ENCODE data around the gene INO80D. TPM values are rescaled to one million over a fixed set of nuclear protein-coding genes. Genes with fewer than 3 reads are reported as not detected.

The INO80D gene
- total RNA-seq, 2 donors from 2014 or later: 27.3 to 27.8 TPM

DNA sequence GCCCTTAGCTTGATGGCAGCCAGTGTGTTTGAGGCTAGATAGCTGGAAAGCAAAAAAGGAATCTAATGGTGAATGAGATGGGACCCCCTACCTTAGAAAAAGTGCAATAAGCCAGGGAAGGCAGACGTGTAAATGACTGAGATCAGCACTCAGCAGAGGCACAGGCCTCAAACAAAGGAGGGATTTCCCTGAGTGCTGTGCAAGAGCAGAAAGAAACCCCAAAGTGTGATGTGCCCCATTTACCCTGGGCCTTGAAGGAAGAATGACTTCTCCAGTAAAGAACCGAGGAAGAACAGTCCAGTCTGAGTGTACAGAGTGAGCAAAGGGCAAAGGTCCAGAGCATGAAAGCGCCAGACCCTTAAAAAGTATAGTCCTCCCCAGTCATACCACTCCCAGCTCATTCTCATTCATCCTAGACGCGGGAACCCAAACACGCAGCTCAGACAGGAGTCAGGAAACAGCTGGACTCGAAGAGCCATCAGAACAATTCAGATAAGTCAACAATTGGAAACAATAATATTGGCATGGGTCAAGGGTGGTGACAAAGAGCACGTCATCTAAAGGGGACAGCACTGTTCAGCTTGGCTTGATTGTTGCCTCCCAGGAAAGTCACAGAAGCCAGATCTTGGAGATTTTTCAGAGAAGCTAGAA, 121.7 kb downstream of the INO80D start:
- intact Hi-C loops (cut with DNase I, micrococcal nuclease): no loop called here
- ATAC-seq (peak; percentile 78), DNase-seq (no peak)

DNA sequence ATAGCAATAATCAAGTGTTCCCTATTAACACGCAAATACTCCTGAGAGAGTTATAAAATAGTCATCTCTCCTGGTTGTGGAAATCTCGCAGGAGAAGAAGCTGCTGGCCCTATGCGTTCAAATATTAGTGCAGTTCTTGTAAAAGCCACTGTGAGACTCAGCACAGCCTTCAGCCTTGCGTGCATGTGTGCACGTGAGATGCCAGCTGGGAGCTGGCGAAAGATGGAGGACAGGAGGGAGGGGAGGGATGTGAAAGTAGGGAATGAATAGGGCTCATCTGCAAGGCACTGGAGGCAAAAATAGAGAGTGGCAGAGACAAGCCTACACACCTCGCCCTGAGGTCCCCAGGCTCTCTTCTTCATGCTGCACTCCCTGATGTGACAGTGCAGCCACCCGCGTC, 126.5 kb downstream of the INO80D start:
- DNase-seq (no peak), ATAC-seq (no peak)
- intact Hi-C loops (cut with DNase I, micrococcal nuclease): no loop called here

DNA sequence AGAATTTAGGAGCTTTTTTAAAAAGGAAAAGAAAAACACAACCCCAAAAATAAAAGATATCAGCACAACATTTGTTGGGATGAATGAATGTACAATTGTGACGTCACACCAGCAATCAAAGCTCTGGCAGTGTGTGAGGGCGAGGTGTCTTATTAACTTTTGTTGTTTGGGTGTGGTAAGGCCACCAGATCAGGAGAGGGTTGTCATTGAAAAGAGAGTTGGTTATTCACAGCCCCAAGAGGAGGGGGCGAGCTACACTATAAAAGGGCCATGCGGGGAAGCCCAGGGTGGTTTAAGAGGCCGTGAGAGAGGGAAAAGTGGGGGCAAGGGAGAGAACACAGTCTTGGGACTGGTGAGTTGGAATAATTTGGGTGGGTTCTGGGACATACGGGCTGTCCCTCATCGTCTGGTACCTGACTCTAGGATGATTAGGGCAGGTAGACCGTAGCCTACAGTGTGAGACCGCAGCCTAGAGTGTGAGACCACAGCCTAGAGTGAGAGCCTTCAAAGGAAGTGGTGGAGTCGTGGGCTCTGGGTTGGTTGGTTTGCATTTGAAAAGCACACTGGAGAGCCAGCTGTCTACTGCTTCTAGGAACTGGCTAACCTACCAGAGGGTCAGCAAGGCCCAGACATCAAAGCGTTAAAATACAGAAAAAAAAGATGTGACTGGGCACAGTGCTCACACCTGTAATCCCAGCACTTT, 128.4 kb downstream of the INO80D start:
- intact Hi-C loops (cut with DNase I, micrococcal nuclease): no loop called here
- ATAC-seq: peak; percentile 92
- DNase-seq: peak; percentile 34 to 58

DNA sequence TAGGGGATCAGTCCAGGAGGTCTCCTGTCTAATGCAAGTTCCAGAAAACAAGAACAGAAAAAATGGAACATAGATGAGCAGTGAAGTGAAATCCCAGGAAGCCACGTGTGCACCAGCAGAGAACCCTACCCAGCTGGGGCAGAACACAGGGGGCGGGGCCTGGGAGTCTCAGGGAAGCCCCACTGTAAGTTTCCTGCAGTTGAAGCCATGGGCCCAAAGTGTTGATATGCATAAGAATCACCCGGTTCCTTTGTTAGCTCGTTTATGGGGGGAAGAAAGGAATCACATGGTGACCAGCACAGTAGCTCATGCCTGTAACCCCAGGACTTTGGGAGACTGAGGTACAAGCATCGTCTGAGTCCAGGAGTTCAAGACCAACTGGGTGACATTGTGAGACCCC, 131.3 kb downstream of the INO80D start:
- ATAC-seq (peak; percentile 28), DNase-seq (peak in 1 of 2 donors; percentile 37)
- intact Hi-C loops (cut with DNase I, micrococcal nuclease): no loop called here

DNA sequence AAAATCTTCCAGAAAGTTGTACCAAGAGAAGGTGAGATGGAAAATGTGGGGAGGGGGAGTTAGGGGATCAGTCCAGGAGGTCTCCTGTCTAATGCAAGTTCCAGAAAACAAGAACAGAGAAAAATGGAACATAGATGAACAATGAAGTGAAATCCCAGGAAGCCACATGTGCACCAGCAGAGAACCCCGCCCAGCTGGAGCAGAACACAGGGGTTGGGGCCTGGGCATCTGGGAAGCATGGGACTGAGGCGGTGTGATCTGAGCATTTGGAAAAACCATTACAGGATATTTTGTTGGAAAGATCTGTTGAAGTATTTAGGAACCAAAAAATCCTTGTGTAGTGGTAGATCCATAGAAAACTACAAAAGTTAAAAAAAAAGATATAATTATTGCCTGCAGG, 133.7 kb downstream of the INO80D start:
- ATAC-seq (no peak), DNase-seq (no peak)
- intact Hi-C loops (cut with DNase I, micrococcal nuclease): no loop called here

DNA sequence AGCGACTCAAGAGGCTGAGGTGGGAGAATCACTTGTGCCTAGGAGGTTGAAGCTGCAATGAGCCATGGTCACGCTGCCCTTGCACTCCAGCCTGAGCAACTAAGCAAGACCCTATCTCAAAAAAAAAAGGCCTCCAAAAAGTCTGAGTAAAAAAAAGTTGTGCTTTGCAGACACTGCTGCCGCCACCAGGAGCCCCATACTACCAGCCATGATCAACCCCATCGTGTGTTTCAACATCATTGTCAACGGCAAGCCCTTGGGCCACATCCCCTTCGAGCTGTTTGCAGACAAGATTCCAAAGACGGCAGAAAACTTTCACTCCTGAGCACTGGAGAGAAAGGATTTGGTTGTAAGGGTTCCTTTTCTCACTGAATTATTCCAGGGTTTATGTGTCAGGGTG, 137.1 kb downstream of the INO80D start:
- intact Hi-C loops (cut with DNase I, micrococcal nuclease): no loop called here
- DNase-seq (no peak), ATAC-seq (no peak)

DNA sequence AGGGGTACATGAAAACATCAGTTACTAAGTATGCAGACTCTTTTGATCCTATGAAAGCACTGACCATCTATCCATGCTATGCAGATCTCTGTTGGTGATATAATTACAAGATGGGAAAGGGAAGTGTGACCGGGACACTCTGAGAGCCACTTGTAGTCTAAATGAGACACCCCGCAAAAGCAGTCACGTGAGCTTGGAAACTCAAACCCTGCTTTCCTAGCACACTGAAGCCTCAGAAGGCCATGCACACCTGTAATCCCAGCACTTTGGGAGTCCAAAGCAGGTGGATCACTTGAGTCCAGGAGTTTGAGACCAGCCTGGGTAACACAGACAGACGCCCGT, 137.5 kb downstream of the INO80D start:
- intact Hi-C loops (cut with DNase I, micrococcal nuclease): no loop called here
- ATAC-seq: no peak
- no peak for DNase-seq

DNA sequence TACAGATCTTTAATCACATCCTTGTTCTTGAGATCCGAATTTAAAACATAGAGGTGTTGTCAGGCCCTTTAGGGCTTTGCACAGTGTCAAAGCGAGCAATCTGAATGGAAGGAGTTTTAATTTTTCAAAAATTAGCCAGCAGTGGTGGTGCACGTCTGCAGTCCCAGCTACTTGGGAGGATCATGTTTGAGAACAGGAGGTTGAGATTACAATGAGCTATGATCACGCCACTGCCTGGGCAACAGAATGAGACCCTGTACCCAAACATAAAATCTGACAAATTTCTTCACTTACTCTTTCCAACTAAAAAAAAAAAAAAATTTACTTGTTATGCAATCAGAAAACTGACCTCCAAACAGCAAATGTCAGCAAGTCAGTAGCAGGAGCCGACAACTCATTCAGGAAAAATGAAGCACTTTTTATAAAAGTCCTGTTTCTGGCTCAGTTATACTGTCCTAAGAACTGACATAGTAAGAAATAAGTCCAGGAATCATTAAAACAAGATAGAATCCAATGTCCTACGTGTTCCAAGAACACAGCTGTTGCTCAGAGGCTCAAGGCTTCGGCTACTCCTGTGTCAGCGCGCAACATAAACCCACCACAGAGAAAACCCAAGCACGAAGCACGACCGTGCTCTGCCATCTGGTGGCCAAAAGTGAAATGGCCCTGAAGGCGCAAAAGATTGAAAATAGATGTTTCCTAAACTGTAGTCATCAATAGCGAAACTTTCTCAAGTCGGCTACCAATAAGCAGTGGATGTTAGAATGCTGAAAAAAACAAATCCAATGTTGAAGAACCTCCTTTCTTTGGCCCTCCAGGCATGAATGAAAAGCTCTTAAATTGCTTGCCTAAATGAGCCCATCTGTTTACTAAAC, 138.1 kb downstream of the INO80D start:
- intact Hi-C loops (cut with DNase I, micrococcal nuclease): no loop called here
- DNase-seq (peak; percentile 56 to 73), ATAC-seq (peak; percentile 61)

DNA sequence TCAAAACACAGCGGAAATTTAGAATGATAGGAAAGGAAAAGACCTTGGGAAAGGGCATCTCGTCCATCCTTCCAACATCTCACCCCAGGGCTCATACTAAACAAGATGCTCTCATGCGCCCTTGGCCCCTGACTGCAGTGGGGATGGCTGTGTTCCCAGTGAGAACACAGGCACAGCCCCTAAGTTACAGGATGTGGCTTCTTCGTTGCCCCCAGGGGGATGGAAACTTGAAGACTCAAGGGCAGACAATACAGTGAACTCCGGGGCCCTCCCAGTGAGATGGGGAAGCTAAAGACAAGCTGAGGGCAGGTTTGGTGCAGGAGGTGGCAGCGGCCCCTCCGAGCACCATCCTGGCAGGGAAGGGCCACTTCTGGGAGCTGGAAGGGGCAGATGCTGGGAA, 139.7 kb downstream of the INO80D start:
- ATAC-seq (no peak), DNase-seq (no peak)
- intact Hi-C loops (cut with DNase I, micrococcal nuclease): no loop called here

Other genes starting within 250 kb of the INO80D start
- gene NDUFS1, start 73.3 kb upstream of the INO80D start, total RNA-seq: 100 to 1,000 TPM; 169 to 190 TPM
- 100 to 1,000 TPM; 441 to 460 TPM for gene EEF1B2, start 73.7 kb upstream of the INO80D start, total RNA-seq
- 1 to 10 TPM; 3.2 to 5.1 TPM for gene ZDBF2, start 188.5 kb upstream of the INO80D start, total RNA-seq